AG09319 (cell line): Measurements from ENCODE around the gene ONECUT1.

Experiments
- DNase-seq: peaks from one replicate; pipeline ENCODE4 v3.0.0-alpha.2; 2010; ENCODE audit warnings: low read depth; ENCODE audit errors: extremely low read depth
- CTCF ChIP-seq: IDR thresholded peaks from 2 replicates; pipeline ENCODE4 v1.5.1; 2011; ENCODE audit warnings: low read depth, mild to moderate bottlenecking, inconsistent platforms, low read length, moderate library complexity

ONECUT1 gene

GRCh38 chr15:52796753-52797520, 6.8 kb upstream of the ONECUT1 start:
- TF ChIP-seq CTCF, result no peak
- no peak for DNase-seq

- TF ChIP-seq CTCF, result no peak
- DNase-seq, result no peak
Observed at GRCh38 chr15:52796228-52796521, 6.0 kb upstream of the ONECUT1 start.

- DNase-seq, result no peak
- TF ChIP-seq CTCF, result no peak
Observed at GRCh38 chr15:52795464-52796227, 5.5 kb upstream of the ONECUT1 start.

GRCh38 chr15:52794665-52795463, 4.7 kb upstream of the ONECUT1 start:
- DNase-seq, result no peak
- TF ChIP-seq CTCF, result no peak

- DNase-seq, result no peak
- TF ChIP-seq CTCF, result no peak
Observed at GRCh38 chr15:52791776-52792175, 1.6 kb upstream of the ONECUT1 start.

- DNase-seq, result no peak
- no peak for TF ChIP-seq CTCF
Observed at GRCh38 chr15:52790941-52791751, 1.0 kb upstream of the ONECUT1 start.
